Measurements from ENCODE around the gene SLC5A11. TPM values are rescaled to one million over a fixed set of nuclear protein-coding genes. Genes with fewer than 3 reads are reported as not detected.
A peak's percentile ranks its signal among the peaks of the same experiment; 100 is the strongest.
"Not testable (repeated sequence)": the region's sequence is repeated elsewhere in the genome, so short reads cannot be mapped to it uniquely, and the experiment has no call there.

The SLC5A11 gene
- total RNA-seq, 1 donor from 2014 or later = 1.1 TPM

GRCh38 chr16:24856871-24857270 is 11.1 kb downstream of the SLC5A11 start:
- DNase-seq (ENCODE audit: low spot score) = not testable (repeated sequence)

GRCh38 chr16:24858219-24859041 is 12.7 kb downstream of the SLC5A11 start:
- DNase-seq (ENCODE audit: low spot score) (no peak), ATAC-seq (peak; percentile 78)

More at GRCh38 chr16:24856871-24857270, 11.1 kb downstream of the SLC5A11 start:
- ATAC-seq = not testable (repeated sequence)

- ATAC-seq = no peak
- no peak for DNase-seq (ENCODE audit: low spot score)
Observed at GRCh38 chr16:24861461-24861860, 15.7 kb downstream of the SLC5A11 start.

GRCh38 chr16:24863582-24864437 is 18.0 kb downstream of the SLC5A11 start:
- DNase-seq (ENCODE audit: low spot score) = no peak
- ATAC-seq = peak; percentile 25

- DNase-seq (ENCODE audit: low spot score) = no peak
- ATAC-seq = no peak
Observed at GRCh38 chr16:24869033-24869432, 23.3 kb downstream of the SLC5A11 start.

GRCh38 chr16:24871891-24872290 is 26.1 kb downstream of the SLC5A11 start:
- DNase-seq (ENCODE audit: low spot score) (no peak), ATAC-seq (no peak)

- ATAC-seq = no peak
Observed at GRCh38 chr16:24873028-24873427, 27.3 kb downstream of the SLC5A11 start.

GRCh38 chr16:24875466-24875865 is 29.7 kb downstream of the SLC5A11 start:
- DNase-seq (ENCODE audit: low spot score) (no peak), ATAC-seq (no peak)

More at GRCh38 chr16:24873028-24873427, 27.3 kb downstream of the SLC5A11 start:
- DNase-seq (ENCODE audit: low spot score) = no peak

GRCh38 chr16:24876231-24876630 is 30.5 kb downstream of the SLC5A11 start:
- DNase-seq (ENCODE audit: low spot score) = no peak
- no peak for ATAC-seq

GRCh38 chr16:24879684-24880083 is 33.9 kb downstream of the SLC5A11 start:
- DNase-seq (ENCODE audit: low spot score) (no peak), ATAC-seq (no peak)

GRCh38 chr16:24883714-24884151 is 38.0 kb downstream of the SLC5A11 start:
- ATAC-seq = no peak
- no peak for DNase-seq (ENCODE audit: low spot score)

- no peak for ATAC-seq
Observed at GRCh38 chr16:24887472-24887871, 41.7 kb downstream of the SLC5A11 start.

GRCh38 chr16:24890746-24891145 is 45.0 kb downstream of the SLC5A11 start:
- DNase-seq (ENCODE audit: low spot score) (no peak), ATAC-seq (no peak)

More at GRCh38 chr16:24887472-24887871, 41.7 kb downstream of the SLC5A11 start:
- no peak for DNase-seq (ENCODE audit: low spot score)

- ATAC-seq (no peak), DNase-seq (ENCODE audit: low spot score) (no peak)
Observed at GRCh38 chr16:24896439-24896838, 50.7 kb downstream of the SLC5A11 start.

GRCh38 chr16:24897522-24897921 is 51.8 kb downstream of the SLC5A11 start:
- ATAC-seq; DNase-seq (ENCODE audit: low spot score): not testable (repeated sequence)

GRCh38 chr16:24900230-24900629 is 54.5 kb downstream of the SLC5A11 start:
- no peak for DNase-seq (ENCODE audit: low spot score)

GRCh38 chr16:24906199-24906808 is 60.5 kb downstream of the SLC5A11 start:
- DNase-seq (ENCODE audit: low spot score) = no peak
- ATAC-seq = peak; percentile 68

More at GRCh38 chr16:24900230-24900629, 54.5 kb downstream of the SLC5A11 start:
- ATAC-seq = no peak

GRCh38 chr16:24906901-24907300 is 61.1 kb downstream of the SLC5A11 start:
- no peak for DNase-seq (ENCODE audit: low spot score)

GRCh38 chr16:24908716-24909115 is 63.0 kb downstream of the SLC5A11 start:
- DNase-seq (ENCODE audit: low spot score) (no peak), ATAC-seq (no peak)

More at GRCh38 chr16:24906901-24907300, 61.1 kb downstream of the SLC5A11 start:
- ATAC-seq = no peak

- DNase-seq (ENCODE audit: low spot score) (no peak), ATAC-seq (no peak)
Observed at GRCh38 chr16:24909856-24910255, 64.1 kb downstream of the SLC5A11 start.

GRCh38 chr16:24915019-24915418 is 69.3 kb downstream of the SLC5A11 start:
- DNase-seq (ENCODE audit: low spot score) = no peak
- no peak for ATAC-seq
